Adrenal gland (tissue), 12 donors: Measurements from ENCODE around the gene LILRB5. TPM values are rescaled to one million over a fixed set of nuclear protein-coding genes. Genes with fewer than 3 reads are reported as not detected.

ENCODE experiments used
- DNase-seq, 7 donors: peaks; one replicate each; pipeline ENCODE4 v3.0.0-alpha.2; 2019 to 2020
- H3K27ac ChIP-seq, 5 donors: fragments of 200-600 bp; sonication (generic) in 4 of 5; 1 replicate in 3 of 5; 2 replicates in 2 of 5; pipeline versions ENCODE4 v1.5.1 to v1.8.0; 2016 to 2020; ENCODE audit warnings: mild to moderate bottlenecking in 1 of 5
- H3K27me3 ChIP-seq: fragments of 200-600 bp; 2 replicates; pipeline ENCODE4 v1.8.0; 2021
- H3K36me3 ChIP-seq, 2 donors: fragments of 200-600 bp; replicated peaks in 1 of 2; 1 replicate in 1 of 2; 2 replicates in 1 of 2; pipeline versions ENCODE4 v1.5.1 to v1.8.0; 2018 to 2022
- H3K4me1 ChIP-seq, 2 donors: fragments of 200-600 bp; replicated peaks in 1 of 2; 1 replicate in 1 of 2; 2 replicates in 1 of 2; pipeline versions ENCODE4 v1.5.1 to v1.8.0; 2018 to 2021
- H3K4me3 ChIP-seq, 4 donors: fragments of 200-600 bp; sonication (generic) in 3 of 4; one replicate each; pipeline ENCODE4 v1.5.1; 2016 to 2018
- H3K9me3 ChIP-seq, 3 donors: fragments of 200-600 bp; sonication (generic) in 1 of 3; replicated peaks in 1 of 3; 1 replicate in 2 of 3; 2 replicates in 1 of 3; pipeline versions ENCODE4 v1.5.1 to v1.8.0; 2016 to 2021
- POLR2A ChIP-seq, 2 donors: fragments of 450-650 bp; IDR thresholded peaks; one replicate each; pipeline ENCODE4 v1.6.1; 2017; ENCODE audit warnings: antibody characterized with exemption in 2 of 2, mild to moderate bottlenecking in 2 of 2, moderate library complexity in 1 of 2
- WGBS, 4 donors: extraction: QIAGEN DNeasy Blood & Tissue Kit in 2 of 4; methylation state at CpG; one replicate each; pipeline versions ENCODE4 v1.1.5 to v1.1.7; 2013 to 2017; 5-methylcytosine and 5-hydroxymethylcytosine counted together
- intact Hi-C, 2 donors: fragments of 100-400 bp; cut with DNase I; formaldehyde crosslinking; loops; one replicate each; pipeline versions ENCODE4 v1.14.1 to v1.15.0; 2022 to 2023
- polyA plus RNA-seq, 3 donors: library from polyadenylated mRNA; stranded (reverse); fragments of 200-250 nt in 2 of 3; fragments of 350-450 nt in 1 of 3; fragmentation: Illumina TruSeq in 1 of 3; extraction: RNeasy Lipid Tissue Mini Kit (QIAGEN cat#74804) in 1 of 3; gene quantifications; one replicate each; pipeline ENCODE4 v1.2.3, GENCODE V29; 2013 to 2014
- total RNA-seq, 9 donors: library from RNA; depleted of rRNA in 4 of 9; stranded (reverse); fragments of >200 nt in 4 of 9; fragments of 120-200 nt in 1 of 9; fragmentation: NEBNext Ultra II Directional in 1 of 9; extraction: Animal tissue kit (Norgen Biotek cat#: 25700) in 1 of 9; gene quantifications; one replicate each; pipeline versions ENCODE4 v1.1.0 to v1.2.4, GENCODE V29; 2013 to 2023
- TF ChIP-seq, protein P1 (sequence below), 6 experiments: fragments of 450-650 bp in 4 of 6; fragments of 200-600 bp in 2 of 6; sonication (generic) in 1 of 6; IDR thresholded peaks; 1 replicate in 5 of 6; 2 replicates in 1 of 6; pipeline versions ENCODE4 v1.5.1 to v1.8.0; 2016 to 2021; ENCODE audit warnings: antibody characterized with exemption in 6 of 6, mild to moderate bottlenecking in 2 of 6, moderate library complexity in 1 of 6
- donor health status: healthy with polysubstance abuse.
- donor health status: Bipolar disorder and iron deficiency.
- donor health status: DM: yes; HTN: yes; CAD: no.
- donor health status: DM: no; HTN: no; CAD: no.
- donor health status: DM: no; HTN: no; CAD: no.
- donor health status: DM: yes; HTN: yes; CAD: no.

LILRB5 gene
- total and polyA plus RNA-seq, 12 donors = 4.2 to 68.6 (median 29.2) TPM

DNA sequence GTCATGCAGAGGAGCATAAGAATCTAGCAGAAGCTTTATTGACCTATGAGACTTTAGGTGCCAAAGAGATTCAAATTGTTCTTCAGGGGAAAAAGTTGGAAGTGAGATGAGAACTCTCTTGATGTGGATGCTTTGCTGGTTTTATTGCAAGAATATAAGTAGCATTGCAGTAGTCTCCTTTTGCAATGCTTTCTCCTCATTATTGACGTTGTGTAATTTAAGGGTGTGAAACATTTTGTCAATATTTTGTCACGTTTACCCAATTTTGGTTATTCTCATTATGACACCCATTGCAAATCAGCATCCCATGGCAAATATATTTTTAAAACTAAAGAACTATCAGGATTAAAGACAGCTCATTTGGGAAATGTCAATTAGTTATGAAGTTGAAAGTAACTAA is 11.9 kb upstream of the LILRB5 start:
- intact Hi-C loops = no loop called here
- no peaks in the 10 kb centered on the region for H3K36me3 ChIP-seq
- H3K4me1 ChIP-seq = no peaks in the 10 kb centered on the region
- H3K9me3 ChIP-seq = no peaks in the 10 kb centered on the region
- no peak for DNase-seq
- H3K27me3 ChIP-seq = no peaks in the 10 kb centered on the region
- H3K4me3 ChIP-seq = no peak overlapping the region
- WGBS, 4 donors = 45 to 68% (median 60%) methylated on average over 2 of the region's 2 CpGs
- TF ChIP-seq, protein P1, sequence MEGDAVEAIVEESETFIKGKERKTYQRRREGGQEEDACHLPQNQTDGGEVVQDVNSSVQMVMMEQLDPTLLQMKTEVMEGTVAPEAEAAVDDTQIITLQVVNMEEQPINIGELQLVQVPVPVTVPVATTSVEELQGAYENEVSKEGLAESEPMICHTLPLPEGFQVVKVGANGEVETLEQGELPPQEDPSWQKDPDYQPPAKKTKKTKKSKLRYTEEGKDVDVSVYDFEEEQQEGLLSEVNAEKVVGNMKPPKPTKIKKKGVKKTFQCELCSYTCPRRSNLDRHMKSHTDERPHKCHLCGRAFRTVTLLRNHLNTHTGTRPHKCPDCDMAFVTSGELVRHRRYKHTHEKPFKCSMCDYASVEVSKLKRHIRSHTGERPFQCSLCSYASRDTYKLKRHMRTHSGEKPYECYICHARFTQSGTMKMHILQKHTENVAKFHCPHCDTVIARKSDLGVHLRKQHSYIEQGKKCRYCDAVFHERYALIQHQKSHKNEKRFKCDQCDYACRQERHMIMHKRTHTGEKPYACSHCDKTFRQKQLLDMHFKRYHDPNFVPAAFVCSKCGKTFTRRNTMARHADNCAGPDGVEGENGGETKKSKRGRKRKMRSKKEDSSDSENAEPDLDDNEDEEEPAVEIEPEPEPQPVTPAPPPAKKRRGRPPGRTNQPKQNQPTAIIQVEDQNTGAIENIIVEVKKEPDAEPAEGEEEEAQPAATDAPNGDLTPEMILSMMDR (IDR thresholded peaks at IDR 0.05) = no peak
- TF ChIP-seq POLR2A (IDR thresholded peaks at IDR 0.05) = no peak
- H3K27ac ChIP-seq = no peak overlapping the region

DNA sequence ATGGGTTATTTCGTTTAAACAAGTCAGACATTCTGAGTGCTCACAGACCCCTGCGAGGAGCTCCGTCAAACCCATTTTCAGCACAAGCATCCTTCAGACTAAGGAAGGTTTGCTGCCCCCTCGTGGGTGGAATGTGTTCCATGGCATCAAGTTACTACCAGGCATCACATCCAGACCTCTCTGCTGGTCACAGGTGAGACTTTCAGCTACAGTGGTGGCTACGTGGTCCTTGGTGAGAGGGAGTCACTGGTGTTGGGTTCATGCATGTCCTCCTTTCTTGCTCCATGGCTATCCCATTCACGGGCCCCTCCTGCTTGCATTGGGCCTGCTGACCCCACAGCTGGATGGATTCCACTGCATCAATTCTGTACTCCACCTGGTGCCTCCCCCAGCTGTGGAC is 9.1 kb upstream of the LILRB5 start:
- H3K4me3 ChIP-seq = no peak overlapping the region
- no peak overlapping the region for H3K27ac ChIP-seq
- H3K27me3 ChIP-seq = no peaks in the 10 kb centered on the region
- 8 to 12% (median 9%) methylated on average over 2 to 6 of the region's 6 CpGs for WGBS, 4 donors
- no peaks in the 10 kb centered on the region for H3K9me3 ChIP-seq
- H3K36me3 ChIP-seq = no peaks in the 10 kb centered on the region
- DNase-seq = peak; percentile 68 to 92 (median 85)
- intact Hi-C loops = no loop called here
- no peak for TF ChIP-seq POLR2A (IDR thresholded peaks at IDR 0.05)
- TF ChIP-seq, protein P1 (IDR thresholded peaks at IDR 0.05) = peak; percentile 71 to 82 (median 72)
- no peaks in the 10 kb centered on the region for H3K4me1 ChIP-seq

DNA sequence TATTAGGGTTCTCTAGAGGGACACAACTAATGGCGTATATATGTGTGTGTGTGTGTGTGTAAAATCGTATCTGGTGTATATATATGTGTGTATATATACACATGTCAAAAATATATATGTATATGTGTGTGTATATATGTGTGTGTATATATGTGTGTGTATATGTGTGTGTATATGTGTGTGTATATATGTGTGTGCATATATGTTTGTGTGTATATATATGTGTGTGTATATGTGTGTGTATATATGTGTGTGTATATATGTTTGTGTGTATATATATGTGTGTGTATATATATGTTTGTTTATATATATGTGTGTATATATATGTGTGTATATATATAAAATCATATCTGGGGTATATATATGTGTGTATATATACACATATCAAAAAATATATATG is 5.4 kb upstream of the LILRB5 start:
- Histone ChIP-seq H3K27me3 (no peaks in the 10 kb centered on the region), H3K36me3 (no peaks in the 10 kb centered on the region), H3K4me1 (peaks cover 4 to 7% of the 10 kb centered on the region in 2 donors), H3K27ac (no peak overlapping the region), H3K4me3 (no peak overlapping the region), H3K9me3 (no peaks in the 10 kb centered on the region)
- intact Hi-C loops = no loop called here
- 81 to 86% (median 83%) methylated on average over 2 of the region's 2 CpGs for WGBS, 4 donors
- TF ChIP-seq, protein P1 (IDR thresholded peaks at IDR 0.05) = no peak
- no peak for TF ChIP-seq POLR2A (IDR thresholded peaks at IDR 0.05)
- no peak for DNase-seq

DNA sequence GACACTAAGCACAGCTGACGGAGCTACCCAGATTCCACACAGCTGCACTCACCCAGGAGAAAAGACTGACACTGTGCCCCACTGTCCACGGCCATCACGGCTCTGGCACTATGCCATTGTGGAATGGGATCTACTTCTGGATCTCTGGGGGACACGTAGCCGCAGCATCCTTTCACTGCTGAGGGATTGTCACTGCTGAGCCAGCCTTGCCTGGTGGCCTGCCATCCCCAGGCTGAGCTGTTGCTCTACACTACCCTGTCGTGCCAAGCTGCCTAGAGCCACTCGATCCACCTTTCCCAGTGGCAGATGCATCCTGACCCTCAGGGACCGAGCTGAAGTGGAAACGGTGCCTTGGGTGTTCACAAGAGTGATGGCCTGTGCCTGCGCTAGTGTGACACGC is 5.0 kb upstream of the LILRB5 start:
- Histone ChIP-seq H3K4me3 (no peak overlapping the region), H3K36me3 (no peaks in the 10 kb centered on the region), H3K27ac (no peak overlapping the region), H3K4me1 (peaks cover 7% of the 10 kb centered on the region in 2 donors), H3K9me3 (no peaks in the 10 kb centered on the region), H3K27me3 (no peaks in the 10 kb centered on the region)
- 77 to 83% (median 79%) methylated on average over 9 to 11 of the region's 11 CpGs for WGBS, 4 donors
- peak in 2 of 7 donors; percentile 9 to 25 for DNase-seq
- TF ChIP-seq, protein P1 (IDR thresholded peaks at IDR 0.05) = no peak
- no peak for TF ChIP-seq POLR2A (IDR thresholded peaks at IDR 0.05)
- intact Hi-C loops = no loop called here
